Fibroblast of peridontal ligament (primary cell): Measurements from ENCODE around the gene TSACC.

Experiments used
- DNase-seq: peaks from one replicate; pipeline ENCODE4 v3.0.0-alpha.2; 2010; ENCODE audit errors: extremely low read depth

Gene TSACC

DNA sequence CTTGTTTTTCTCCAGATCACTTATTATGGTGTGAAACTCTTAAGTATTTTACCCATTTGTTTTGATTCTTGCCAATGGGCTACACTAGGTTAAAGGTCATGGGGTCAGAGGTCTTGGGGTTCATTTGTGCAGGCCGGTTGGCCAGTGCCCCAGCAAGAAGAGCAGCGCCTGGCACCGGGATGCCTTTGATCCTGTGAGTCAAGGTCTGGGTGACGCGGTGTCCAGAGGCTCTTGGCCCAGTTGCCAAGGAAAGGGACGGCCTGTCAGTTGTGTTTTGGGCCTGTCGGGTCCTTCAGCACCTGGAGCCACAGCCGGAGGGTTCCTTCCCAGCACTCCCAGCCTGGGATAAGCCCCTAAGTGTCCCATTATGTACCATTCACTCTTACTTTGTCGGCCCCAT is 55.8 kb downstream of the TSACC start:
- no peak for DNase-seq

DNA sequence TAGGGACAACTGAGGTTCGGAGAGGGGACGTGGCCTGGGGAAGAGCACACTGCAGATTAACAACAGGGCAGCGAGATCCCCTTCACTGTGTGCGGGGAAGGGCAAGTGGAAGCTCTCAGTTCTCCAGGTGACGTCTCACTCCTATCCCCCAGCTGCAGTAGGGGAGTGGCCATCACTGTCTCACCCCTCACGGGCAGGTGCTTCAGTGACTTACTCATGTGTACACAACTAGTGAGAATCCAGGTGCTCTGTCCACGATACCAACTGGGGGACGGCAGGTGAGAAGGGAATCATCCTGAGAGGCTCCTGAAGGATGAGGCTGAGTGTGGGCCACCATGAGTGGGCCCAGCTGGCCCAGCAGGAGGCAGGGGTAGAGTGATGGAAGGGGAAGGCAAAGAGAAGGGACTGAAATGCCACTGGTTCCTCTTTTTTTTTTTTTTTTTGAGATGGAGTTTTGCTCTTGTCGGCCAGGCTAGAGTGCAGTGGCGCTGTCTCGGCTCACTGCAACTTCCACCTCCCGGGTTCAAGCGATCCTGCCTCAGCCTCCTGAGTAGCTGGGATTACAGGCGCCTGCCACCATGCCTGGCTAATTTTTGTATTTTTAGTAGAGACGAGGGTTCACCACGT is 56.6 kb downstream of the TSACC start:
- DNase-seq, result no peak
